Endothelial cell of umbilical vein (primary cell): Measurements from ENCODE around the gene PON1.

Experiments
- CTCF ChIP-seq, 2 donors: IDR thresholded peaks; 1 replicate in 1 of 2; 2 replicates in 1 of 2; pipeline ENCODE4 v1.5.1; 2011; ENCODE audit warnings: low read length in 2 of 2, mild to moderate bottlenecking in 2 of 2, moderate library complexity in 2 of 2, control low read depth in 1 of 2, inconsistent platforms in 1 of 2, low read depth in 1 of 2; ENCODE audit not compliant: insufficient read depth in 1 of 2; ENCODE audit errors: extremely low read depth in 1 of 2
- EZH2 ChIP-seq: IDR thresholded peaks from 2 replicates; pipeline ENCODE4 v1.6.1; 2012; ENCODE audit warnings: borderline replicate concordance, low read depth, mild to moderate bottlenecking, moderate library complexity, low read length, inconsistent platforms; ENCODE audit not compliant: severe bottlenecking
- FOS ChIP-seq: IDR thresholded peaks from 2 replicates; pipeline ENCODE4 v1.6.1; 2011; ENCODE audit warnings: mild to moderate bottlenecking, low read length, moderate library complexity, borderline replicate concordance; ENCODE audit not compliant: insufficient read depth
- JUN ChIP-seq: IDR thresholded peaks from 2 replicates; pipeline ENCODE4 v1.6.1; 2011; ENCODE audit warnings: borderline replicate concordance, low read depth; ENCODE audit not compliant: insufficient read length, insufficient read depth
- MAX ChIP-seq: IDR thresholded peaks from 2 replicates; pipeline ENCODE4 v1.6.1; 2011; ENCODE audit not compliant: insufficient read depth, insufficient read length
- POLR2A ChIP-seq: IDR thresholded peaks from 2 replicates; pipeline ENCODE4 v1.6.1; 2012; ENCODE audit warnings: low read depth, mild to moderate bottlenecking, control low read depth, low read length
- POLR2AphosphoS5 ChIP-seq: IDR thresholded peaks from 2 replicates; pipeline ENCODE4 v1.6.1; 2012; ENCODE audit warnings: low read depth, mild to moderate bottlenecking, control low read depth, low read length, moderate library complexity; ENCODE audit not compliant: insufficient read depth

- TF ChIP-seq CTCF (IDR thresholded peaks at IDR 0.05; ENCODE audit: extremely low read depth in 1 of 2, insufficient read depth in 1 of 2, low read depth in 1 of 2, low read length in 2 of 2) (no peak), EZH2 (no peak), POLR2A (no peak), POLR2AphosphoS5 (no peak), MAX (no peak), JUN (no peak), FOS (no peak)
Observed at GRCh38 chr7:95330204-95330960, 6.0 kb upstream of the PON1 start.
